H1 (cell line): ENCODE results near the gene CCDC12. TPM values are rescaled to one million over a fixed set of nuclear protein-coding genes. Genes with fewer than 3 reads are reported as not detected.

Experiments
- CTCF ChIA-PET: fragments of 300-600 bp; sonication (Branson Sonifier 250); formaldehyde crosslinking; loops from one replicate; lab custom pipeline; 2021; ENCODE audit not compliant: partially characterized antibody; lab: Charles Lee
- POLR2A ChIA-PET: fragments of 300-600 bp; sonication (Branson Sonifier 250); formaldehyde crosslinking; loops from one replicate; lab custom pipeline; 2021; ENCODE audit warnings: inconsistent platforms; ENCODE audit not compliant: partially characterized antibody; lab: Charles Lee
- DNase-seq, 2 experiments: peaks; one replicate each; pipeline versions ENCODE4 v3.0.0 to v3.0.0-alpha.2; 2010 to 2022; ENCODE audit warnings: low spot score in 2 of 2, low read depth in 1 of 2, mixed read lengths in 1 of 2
- FAIRE-seq: peaks from 2 replicates; lab custom pipeline; 2011; peaks lifted over from hg19 to GRCh38; lab: Jason Lieb, UNC
- H2AFZ ChIP-seq: 2 replicates; pipeline ENCODE4 v1.8.1; 2012; ENCODE audit warnings: low read length, inconsistent platforms
- H2AK5ac ChIP-seq: 2 replicates; pipeline ENCODE4 v1.6.1; 2013; ENCODE audit warnings: low read depth, low read length
- H2BK120ac ChIP-seq: replicated peaks from 2 replicates; pipeline ENCODE3; 2013; ENCODE audit warnings: low read depth, low read length, inconsistent platforms
- H2BK12ac ChIP-seq: 2 replicates; pipeline ENCODE4 v1.6.1; 2013; ENCODE audit warnings: low read depth, low read length
- H2BK15ac ChIP-seq: 2 replicates; pipeline ENCODE4 v1.6.1; 2013; ENCODE audit warnings: low read length
- H2BK20ac ChIP-seq: 2 replicates; pipeline ENCODE4 v1.6.1; 2013; ENCODE audit warnings: low read length
- H2BK5ac ChIP-seq: 2 replicates; pipeline ENCODE4 v1.6.1; 2013; ENCODE audit warnings: low read depth, low read length
- H3K14ac ChIP-seq: 2 replicates; pipeline ENCODE4 v1.6.1; 2013; ENCODE audit warnings: inconsistent platforms; ENCODE audit not compliant: insufficient read length
- H3K18ac ChIP-seq: 2 replicates; pipeline ENCODE4 v1.6.1; 2013; ENCODE audit warnings: low read length; ENCODE audit errors: extremely low read depth
- H3K23ac ChIP-seq: 2 replicates; pipeline ENCODE4 v1.6.1; 2013; ENCODE audit warnings: inconsistent platforms; ENCODE audit not compliant: insufficient read length
- H3K23me2 ChIP-seq: 2 replicates; pipeline ENCODE4 v1.6.1; 2013; ENCODE audit warnings: low read depth, low read length
- H3K27ac ChIP-seq: 2 replicates; pipeline ENCODE4 v1.6.1; 2011; ENCODE audit warnings: low read depth, low read length, inconsistent platforms
- H3K27me3 ChIP-seq, 4 experiments: replicated peaks in 1 of 4; 1 replicate in 1 of 4; 2 replicates in 3 of 4; pipeline versions ENCODE4 v1.6.1 to v1.8.1; 2011 to 2013; ENCODE audit warnings: low read length in 3 of 4, mild to moderate bottlenecking in 3 of 4, inconsistent platforms in 2 of 4, mixed read lengths in 2 of 4, moderate library complexity in 1 of 4; ENCODE audit not compliant: control insufficient read depth in 3 of 4, insufficient read depth in 3 of 4; ENCODE audit errors: extremely low read depth in 1 of 4
- H3K36me3 ChIP-seq, 4 experiments: 2 replicates each; pipeline versions ENCODE4 v1.6.1 to v1.8.1; 2011 to 2013; ENCODE audit warnings: mild to moderate bottlenecking in 4 of 4, low read length in 3 of 4, moderate library complexity in 2 of 4, control low read depth in 1 of 4, inconsistent platforms in 1 of 4; ENCODE audit not compliant: insufficient read depth in 4 of 4, control insufficient read depth in 2 of 4
- H3K4ac ChIP-seq: replicated peaks from 2 replicates; pipeline ENCODE3; 2013; ENCODE audit warnings: low read length, low read depth, mixed read lengths, inconsistent platforms; ENCODE audit not compliant: insufficient read length
- H3K4me1 ChIP-seq, 4 experiments: replicated peaks in 1 of 4; 1 replicate in 1 of 4; 2 replicates in 3 of 4; pipeline versions ENCODE4 v1.6.1 to v1.8.1; 2011 to 2013; ENCODE audit warnings: low read length in 3 of 4, inconsistent platforms in 2 of 4, mixed read lengths in 1 of 4; ENCODE audit not compliant: insufficient read depth in 4 of 4, control insufficient read depth in 3 of 4
- H3K4me2 ChIP-seq, 2 experiments: 2 replicates each; pipeline versions ENCODE4 v1.6.1 to v1.8.1; 2011 to 2013; ENCODE audit warnings: low read depth in 2 of 2, low read length in 2 of 2, control low read depth in 1 of 2, inconsistent platforms in 1 of 2, mild to moderate bottlenecking in 1 of 2; ENCODE audit not compliant: insufficient read depth in 1 of 2
- H3K4me3 ChIP-seq, 4 experiments: fragments of 200-600, 300-600 bp in 1 of 4; sonication (generic), shearing (Covaris generic), sonication (Bioruptor Twin) in 1 of 4; 2 replicates each; pipeline versions ENCODE4 v1.5.1 to v1.8.1; 2011 to 2016; ENCODE audit warnings: low read length in 4 of 4, low read depth in 3 of 4, control low read depth in 2 of 4, inconsistent platforms in 2 of 4, mild to moderate bottlenecking in 2 of 4, mixed read lengths in 1 of 4, moderate library complexity in 1 of 4; ENCODE audit not compliant: insufficient read depth in 2 of 4; ENCODE audit errors: extremely low read depth in 1 of 4
- H3K56ac ChIP-seq: replicated peaks from 2 replicates; pipeline ENCODE3; 2013; ENCODE audit warnings: low read depth, mild to moderate bottlenecking, mixed read lengths, low read length, inconsistent platforms; ENCODE audit not compliant: insufficient read length
- H3K79me1 ChIP-seq: 2 replicates; pipeline ENCODE4 v1.6.1; 2013; ENCODE audit warnings: low read depth, low read length, control low read depth
- H3K79me2 ChIP-seq, 2 experiments: 2 replicates each; pipeline versions ENCODE4 v1.6.1 to v1.8.1; 2012 to 2013; ENCODE audit warnings: low read length in 2 of 2, mild to moderate bottlenecking in 2 of 2, inconsistent platforms in 1 of 2; ENCODE audit not compliant: insufficient read depth in 2 of 2, control insufficient read depth in 1 of 2
- H3K9ac ChIP-seq, 4 experiments: replicated peaks in 1 of 4; 1 replicate in 1 of 4; 2 replicates in 3 of 4; pipeline versions ENCODE4 v1.6.1 to v1.8.1; 2011 to 2013; ENCODE audit warnings: low read depth in 3 of 4, low read length in 3 of 4, control low read depth in 2 of 4, mild to moderate bottlenecking in 2 of 4, moderate library complexity in 2 of 4, inconsistent platforms in 1 of 4; ENCODE audit errors: extremely low read depth in 1 of 4
- H3K9me3 ChIP-seq, 2 experiments: 2 replicates each; pipeline versions ENCODE4 v1.6.1 to v1.8.1; 2012 to 2013; ENCODE audit warnings: mild to moderate bottlenecking in 2 of 2, moderate library complexity in 2 of 2, control low read depth in 1 of 2, inconsistent platforms in 1 of 2, low read depth in 1 of 2, low read length in 1 of 2, mixed read lengths in 1 of 2; ENCODE audit not compliant: insufficient read depth in 2 of 2
- H4K20me1 ChIP-seq, 2 experiments: replicated peaks in 1 of 2; 2 replicates each; pipeline versions ENCODE3 to v1.8.1; 2011 to 2013; ENCODE audit warnings: inconsistent platforms in 2 of 2, low read length in 2 of 2, mild to moderate bottlenecking in 1 of 2; ENCODE audit not compliant: insufficient read depth in 2 of 2, control insufficient read depth in 1 of 2
- H4K5ac ChIP-seq: 2 replicates; pipeline ENCODE4 v1.6.1; 2013; ENCODE audit warnings: low read length, low read depth, mixed read lengths, inconsistent platforms; ENCODE audit not compliant: insufficient read length
- H4K8ac ChIP-seq: 2 replicates; pipeline ENCODE4 v1.8.0; 2013; ENCODE audit warnings: mild to moderate bottlenecking, moderate library complexity, low read length, inconsistent platforms; ENCODE audit not compliant: insufficient read depth; ENCODE audit errors: extremely low read depth
- H4K91ac ChIP-seq: replicated peaks from 2 replicates; pipeline ENCODE3; 2013; ENCODE audit warnings: low read length, mixed read lengths, inconsistent platforms; ENCODE audit not compliant: insufficient read length
- BRCA1 ChIP-seq: IDR thresholded peaks from 2 replicates; pipeline ENCODE4 v1.6.1; 2012; ENCODE audit warnings: low read depth, low read length, improper control_type of control experiment
- CBX8 ChIP-seq: fragments of 300-800, 300-1000 bp; sonication (generic); IDR thresholded peaks from 2 replicates; pipeline ENCODE4 v1.7.1; 2016; ENCODE audit warnings: low read depth, low read length, borderline replicate concordance
- EGR1 ChIP-seq: IDR thresholded peaks from 2 replicates; pipeline ENCODE4 v1.6.1; 2011; ENCODE audit warnings: low read depth, low read length, borderline replicate concordance
- RFX5 ChIP-seq: IDR thresholded peaks from 2 replicates; pipeline ENCODE4 v1.6.1; 2011; ENCODE audit warnings: low read depth, low read length, improper control_type of control experiment, borderline replicate concordance
- WGBS, 2 experiments: shearing (Covaris generic) in 1 of 2; methylation state at CpG; one replicate each; pipeline versions ENCODE4 v1.1.6 to v1.1.7; 2013 to 2015; ENCODE audit warnings: low lambda C conversion rate in 2 of 2, mixed read lengths in 2 of 2, inconsistent platforms in 1 of 2, low coverage in 1 of 2, missing lambda C conversion rate in 1 of 2; ENCODE audit not compliant: insufficient replicate concordance in 2 of 2, insufficient coverage in 1 of 2, insufficient read length in 1 of 2; ENCODE audit errors: extremely low coverage in 1 of 2, missing lambda C conversion rate in 1 of 2; 5-methylcytosine and 5-hydroxymethylcytosine counted together
- polyA plus RNA-seq, 7 experiments: library from polyadenylated mRNA; depleted of rRNA in 3 of 7; stranded (reverse) in 5 of 7; unstranded in 2 of 7; fragments of >200 nt in 5 of 7; fragments of 200-250 nt in 2 of 7; gene quantifications; 1 replicate in 5 of 7; 2 replicates in 1 of 7; 4 replicates in 1 of 7; pipeline versions ENCODE4 v1.2.1 to v1.2.3, GENCODE V29; 2011 to 2013; ENCODE audit warnings: missing spikeins in 2 of 7, mixed read lengths in 2 of 7
- total RNA-seq: library from RNA; stranded (reverse); fragmentation: NEBNext Ultra II Directional; extraction: Animal tissue kit (Norgen Biotek cat#: 25700); gene quantifications from 2 replicates; pipeline ENCODE4 v1.2.1, GENCODE V29; 2021
- TF ChIP-seq, protein P1 (sequence below): IDR thresholded peaks from 2 replicates; pipeline ENCODE4 v1.6.1; 2012; ENCODE audit warnings: inconsistent platforms

The CCDC12 gene
- total and polyA plus RNA-seq, 2 of the 8 experiments (the other 6 are each of a cell fraction or from before 2014, with no cell fraction given), result 29.5 to 41.3 TPM

DNA sequence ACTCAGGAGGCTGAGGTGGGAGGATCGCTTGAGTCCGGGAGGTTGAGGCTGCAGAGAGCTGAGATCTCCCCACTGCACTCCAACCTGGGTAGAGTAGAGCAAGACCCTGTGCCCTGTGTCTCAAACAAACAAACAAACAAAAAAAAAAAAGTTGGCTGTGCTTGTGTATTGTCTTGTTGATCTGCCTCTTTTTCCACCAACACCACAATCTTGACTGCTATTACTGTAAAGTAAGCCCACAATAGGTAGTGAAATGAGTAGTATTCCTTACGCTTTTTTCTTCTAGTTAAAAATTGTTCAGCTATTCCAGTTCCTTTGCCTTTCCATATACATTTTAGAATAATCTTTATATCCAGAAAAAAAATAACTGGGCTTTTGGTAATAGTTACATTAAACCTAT, 63.6 kb downstream of the CCDC12 start:
- Histone ChIP-seq H3K36me3 (peaks cover 0 to 7% (median 2%) of the 10 kb centered on the region in 4 experiments; a peak in 3 of 8 replicates), H3K4me3 (no peak overlapping the region), H3K79me2 (no peaks in the 10 kb centered on the region), H3K14ac (no peak overlapping the region), H2AFZ (no peak overlapping the region), H3K23ac (no peak overlapping the region), H4K5ac (no peak overlapping the region), H4K20me1 (peaks cover 0 to 2% of the 10 kb centered on the region in 2 experiments), H4K8ac (no peak overlapping the region), H3K23me2 (no peaks in the 10 kb centered on the region; the same call in 1 of the 2 replicates), H2BK15ac (no peak overlapping the region), H2BK5ac (no peak overlapping the region), H4K91ac (no peak overlapping the region), H3K9me3 (no peaks in the 10 kb centered on the region), H3K56ac (no peak overlapping the region), H3K79me1 (no peaks in the 10 kb centered on the region; the same call in 1 of the 2 replicates), H3K4me2 (no peak overlapping the region), H3K27ac (no peak overlapping the region), H2BK120ac (no peak overlapping the region), H3K4me1 (peaks cover 0 to 3% (median 1%) of the 10 kb centered on the region in 4 experiments; a peak in 2 of 7 replicates), H2BK12ac (no peak overlapping the region), H3K9ac (no peak overlapping the region), H3K18ac (no peak overlapping the region), H2BK20ac (no peak overlapping the region), H2AK5ac (no peak overlapping the region), H3K27me3 (no peaks in the 10 kb centered on the region; a peak in 2 of 7 replicates), H3K4ac (no peak overlapping the region)
- WGBS, 2 experiments, result 74% methylated on average over 3 of the region's 3 CpGs; no CpG with 5 or more reads in 1 of the 2 experiments
- no peak for FAIRE-seq
- DNase-seq, result no peak
- TF ChIP-seq BRCA1 (no peak), CBX8 (no peak), RFX5 (no peak), EGR1 (no peak)
- TF ChIP-seq, protein P1, sequence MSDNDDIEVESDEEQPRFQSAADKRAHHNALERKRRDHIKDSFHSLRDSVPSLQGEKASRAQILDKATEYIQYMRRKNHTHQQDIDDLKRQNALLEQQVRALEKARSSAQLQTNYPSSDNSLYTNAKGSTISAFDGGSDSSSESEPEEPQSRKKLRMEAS, result no peak
- ChIA-PET CTCF (interaction anchor here (0.8 to 4.2 kb wide), 10 partner anchors 10 to 199 kb away, joined by 3 to 28 read pairs (median 6); no protein-coding TSS in a partner anchor), POLR2A (interaction anchor here (1.2 to 1.9 kb wide), 4 partner anchors 9 to 210 kb away, joined by 3 to 4 read pairs (median 4); no protein-coding TSS in a partner anchor)
